C4-2B (cell line): ENCODE measurements around the gene RAB31.

Experiments used
- CTCF ChIP-seq: fragments of 450-650 bp; conservative IDR thresholded peaks from 2 replicates; pipeline ENCODE4 v1.5.1; 2017; ENCODE audit warnings: mild to moderate bottlenecking
- ZFX ChIP-seq: fragments of 450-650 bp; IDR thresholded peaks from 2 replicates; pipeline ENCODE4 v1.6.1; 2017

GRCh38 chr18:9906481-9906880, 198.4 kb downstream of the RAB31 start:
- TF ChIP-seq CTCF = no peak
- no peak for TF ChIP-seq ZFX
